Fibroblast of the aortic adventitia (primary cell): ENCODE measurements around the gene ZBTB20. TPM values are rescaled to one million over a fixed set of nuclear protein-coding genes. Genes with fewer than 3 reads are reported as not detected.

Source experiments
- DNase-seq: peaks from one replicate; pipeline ENCODE4 v3.0.0-alpha.2; 2010; ENCODE audit warnings: low read depth
- H3K4me3 ChIP-seq: 2 replicates; pipeline ENCODE4 v1.5.1; 2011; ENCODE audit warnings: low read depth, mild to moderate bottlenecking, control low read depth, low read length, moderate library complexity
- CTCF ChIP-seq: IDR thresholded peaks from 2 replicates; pipeline ENCODE4 v1.5.1; 2011; ENCODE audit warnings: mild to moderate bottlenecking, low read length, control low read depth, inconsistent platforms; ENCODE audit not compliant: insufficient read depth
- total RNA-seq: library from RNA; depleted of rRNA; stranded (reverse); fragments of >200 nt; gene quantifications from 2 replicates; pipeline ENCODE4 v1.2.3, GENCODE V29; 2012; ENCODE audit warnings: low replicate concordance

Gene ZBTB20
- total RNA-seq, 1 donor: 47.2 TPM

GRCh38 chr3:115068799-115069198, 78.3 kb downstream of the ZBTB20 start:
- DNase-seq: no peak
- H3K4me3 ChIP-seq: no peak overlapping the region
- no peak for TF ChIP-seq CTCF

GRCh38 chr3:115062412-115062956, 84.6 kb downstream of the ZBTB20 start:
- DNase-seq: peak; percentile 73
- H3K4me3 ChIP-seq: no peak overlapping the region
- TF ChIP-seq CTCF: no peak

GRCh38 chr3:115062009-115062408, 85.1 kb downstream of the ZBTB20 start:
- no peak overlapping the region for H3K4me3 ChIP-seq
- DNase-seq: no peak
- TF ChIP-seq CTCF: no peak

GRCh38 chr3:115052906-115053305, 94.2 kb downstream of the ZBTB20 start:
- no peak for TF ChIP-seq CTCF
- DNase-seq: no peak
- H3K4me3 ChIP-seq: no peak overlapping the region

GRCh38 chr3:115042351-115042750, 104.7 kb downstream of the ZBTB20 start:
- no peak for TF ChIP-seq CTCF
- DNase-seq: peak; percentile 16
- H3K4me3 ChIP-seq: no peak overlapping the region

GRCh38 chr3:115040673-115041286, 106.3 kb downstream of the ZBTB20 start:
- peak; percentile 71 for DNase-seq
- peak; percentile 82 for TF ChIP-seq CTCF
- no peak overlapping the region for H3K4me3 ChIP-seq

GRCh38 chr3:115040246-115040645, 106.8 kb downstream of the ZBTB20 start:
- H3K4me3 ChIP-seq: no peak overlapping the region
- TF ChIP-seq CTCF: no peak
- DNase-seq: no peak
